K562 (cell line): ENCODE measurements around the gene LPCAT1. TPM values are rescaled to one million over a fixed set of nuclear protein-coding genes. Genes with fewer than 3 reads are reported as not detected.

Experiments used
- ATAC-seq: fragments of 200-7000 bp; cut with Tn5 transposase; 3 replicates; pipeline ENCODE4 v1.9.1; 2020; ENCODE audit warnings: moderate library complexity
- BruUV-seq: library from RNA; stranded (reverse); fragments of 400-500 nt; replicated peaks from 2 replicates; lab custom pipeline; 2021; lab: Mats Ljungman, UMichigan
- CTCF ChIA-PET: fragments of 300-600 bp; formaldehyde crosslinking; extraction: SDS; loops from one replicate; lab custom pipeline; 2021; ENCODE audit warnings: low intra/inter-chr PET ratio; lab: Yijun Ruan, JAX
- POLR2A ChIA-PET: fragments of 300-600, 350-650 bp; sonication (Branson Sonifier 250); formaldehyde crosslinking; extraction: SDS; loops from one replicate; lab custom pipeline; 2021; ENCODE audit warnings: antibody characterized with exemption, inconsistent platforms; lab: Yijun Ruan, JAX
- DNase-seq, 4 experiments: peaks; one replicate each; pipeline versions ENCODE4 v3.0.0 to v3.0.0-alpha.2; 2011 to 2018; ENCODE audit warnings: low spot score in 3 of 4, mixed read lengths in 3 of 4; ENCODE audit errors: extremely low read depth in 1 of 4
- FAIRE-seq: peaks from 2 replicates; lab custom pipeline; 2011; peaks lifted over from hg19 to GRCh38; lab: Jason Lieb, UNC
- H2AFZ ChIP-seq: 2 replicates; pipeline ENCODE4 v1.6.0; 2011; ENCODE audit warnings: low read depth, low read length, control low read depth, inconsistent platforms
- H3K27ac ChIP-seq: fragments of 200-600 bp; 3 replicates; pipeline ENCODE4 v1.8.0; 2011; ENCODE audit warnings: low read depth, mild to moderate bottlenecking, control low read depth, inconsistent platforms, low read length, moderate library complexity, mixed read lengths; ENCODE audit errors: extremely low read depth
- H3K27me3 ChIP-seq, 2 experiments: fragments of 300-600 bp in 1 of 2; 2 replicates in 1 of 2; 3 replicates in 1 of 2; pipeline versions ENCODE4 v1.6.0 to v1.8.0; 2011; ENCODE audit warnings: inconsistent platforms in 2 of 2, low read length in 2 of 2, mild to moderate bottlenecking in 1 of 2, mixed read lengths in 1 of 2, moderate library complexity in 1 of 2; ENCODE audit not compliant: control insufficient read depth in 2 of 2, insufficient read depth in 2 of 2
- H3K36me3 ChIP-seq: fragments of 300-600 bp; 3 replicates; pipeline ENCODE4 v1.8.0; 2011; ENCODE audit warnings: mild to moderate bottlenecking, low read length, inconsistent platforms; ENCODE audit not compliant: control insufficient read depth, insufficient read depth
- H3K4me1 ChIP-seq, 2 experiments: fragments of 200-600 bp in 1 of 2; replicated peaks in 1 of 2; 2 replicates in 1 of 2; 3 replicates in 1 of 2; pipeline versions ENCODE4 v1.5.1 to v1.8.0; 2011; ENCODE audit warnings: inconsistent platforms in 2 of 2, low read length in 2 of 2, mild to moderate bottlenecking in 1 of 2, mixed read lengths in 1 of 2, moderate library complexity in 1 of 2; ENCODE audit not compliant: control insufficient read depth in 2 of 2, insufficient read depth in 2 of 2
- H3K4me2 ChIP-seq: 2 replicates; pipeline ENCODE4 v1.6.1; 2011; ENCODE audit warnings: low read length, control low read depth, inconsistent platforms, mixed read lengths; ENCODE audit not compliant: insufficient read depth
- H3K4me3 ChIP-seq: fragments of 200-600 bp; sonication (generic), shearing (Covaris generic); 2 replicates; pipeline ENCODE4 v1.5.1; 2016; ENCODE audit warnings: control low read depth, inconsistent platforms
- H3K79me2 ChIP-seq: fragments of 200-600 bp; 3 replicates; pipeline ENCODE4 v1.8.0; 2011; ENCODE audit warnings: low read length, inconsistent platforms; ENCODE audit not compliant: control insufficient read depth, insufficient read depth
- H3K9ac ChIP-seq, 2 experiments: 2 replicates each; pipeline versions ENCODE4 v1.6.0 to v1.6.1; 2011; ENCODE audit warnings: low read depth in 2 of 2, low read length in 2 of 2, control low read depth in 1 of 2, inconsistent platforms in 1 of 2, mild to moderate bottlenecking in 1 of 2, mixed read lengths in 1 of 2; ENCODE audit not compliant: insufficient read depth in 1 of 2
- H3K9me1 ChIP-seq: one replicate; pipeline ENCODE4 v1.6.0; 2011; ENCODE audit warnings: inconsistent platforms, mild to moderate bottlenecking, low read length, moderate library complexity; ENCODE audit not compliant: control insufficient read depth, insufficient read depth
- H3K9me3 ChIP-seq: replicated peaks from 2 replicates; pipeline ENCODE4 v1.5.1; 2011; ENCODE audit warnings: low read depth, low read length, inconsistent platforms; ENCODE audit not compliant: control insufficient read depth, insufficient read depth
- H4K20me1 ChIP-seq: replicated peaks from 2 replicates; pipeline ENCODE4 v1.6.1; 2011; ENCODE audit warnings: low read length, inconsistent platforms, mixed read lengths; ENCODE audit not compliant: control insufficient read depth, insufficient read depth
- CCAR2 ChIP-seq: fragments of 200-400 bp; formaldehyde crosslinking; IDR thresholded peaks from 2 replicates; pipeline ENCODE4 v1.6.1; 2017; ENCODE audit warnings: mild to moderate bottlenecking, low read depth, low read length
- MEF2D ChIP-seq: conservative IDR thresholded peaks from 2 replicates; pipeline ENCODE4 v1.6.1; 2016; ENCODE audit warnings: low read depth, missing genetic modification characterization, missing compliant biosample characterization
- PURB ChIP-seq: sonication (generic); formaldehyde crosslinking; IDR thresholded peaks from 2 replicates; pipeline ENCODE4 v1.9.0; 2021; ENCODE audit warnings: low read depth, mild to moderate bottlenecking, missing genetic modification reagents
- RB1 ChIP-seq: fragments of 450-650 bp; IDR thresholded peaks from 2 replicates; pipeline ENCODE4 v1.6.1; 2017; ENCODE audit warnings: low read depth, mild to moderate bottlenecking
- TAF7 ChIP-seq: fragments of 450-650 bp; IDR thresholded peaks from 2 replicates; pipeline ENCODE4 v1.6.1; 2016; ENCODE audit warnings: missing genetic modification characterization, missing compliant biosample characterization
- TAL1 ChIP-seq: fragments of 450-650 bp; IDR thresholded peaks from 2 replicates; pipeline ENCODE4 v1.6.1; 2016; ENCODE audit warnings: mild to moderate bottlenecking
- ZNF124 ChIP-seq: sonication (generic); formaldehyde crosslinking; IDR thresholded peaks from 2 replicates; pipeline ENCODE4 v1.8.1; 2022; ENCODE audit warnings: missing genetic modification reagents
- ZNF134 ChIP-seq: fragments of 250-450 bp; sonication (Bioruptor Pico); conservative IDR thresholded peaks from 2 replicates; pipeline ENCODE4 v1.4.0; 2020
- ZNF76 ChIP-seq: fragments of 250-450 bp; sonication (Bioruptor Pico); IDR thresholded peaks from 2 replicates; pipeline ENCODE4 v1.4.0; 2020; ENCODE audit warnings: mild to moderate bottlenecking, moderate library complexity, borderline replicate concordance
- WGBS: fragments of 100-300 bp; shearing (Covaris generic); methylation state at CpG from one replicate; pipeline ENCODE4 v1.1.6; 2016; ENCODE audit warnings: low coverage, mixed read lengths; ENCODE audit not compliant: insufficient coverage; ENCODE audit errors: missing lambda C conversion rate; 5-methylcytosine and 5-hydroxymethylcytosine counted together
- in situ Hi-C: fragments of 300-500 bp; cut with MboI; formaldehyde crosslinking; loops from 4 replicates; pipeline ENCODE4 v1.15.0; 2018; ENCODE audit warnings: inconsistent platforms, mixed read lengths
- intact Hi-C: fragments of 100-400 bp; cut with micrococcal nuclease; formaldehyde crosslinking; loops from 2 replicates; pipeline ENCODE4 v1.14.2; 2022
- polyA plus RNA-seq, 8 experiments: library from polyadenylated mRNA; depleted of rRNA in 4 of 8; stranded (reverse) in 5 of 8; unstranded in 3 of 8; fragments of >200 nt; fragmentation: Nextera tagmentation in 2 of 8; fragmentation: Illumina TruSeq in 1 of 8; extraction: Ambion mirVana in 2 of 8; extraction: Trizol in 1 of 8; gene quantifications; 2 replicates each; pipeline versions ENCODE4 v1.2.1 to v1.2.3, GENCODE V29; 2011 to 2014; ENCODE audit warnings: inconsistent platforms in 1 of 8, missing spikeins in 1 of 8
- total RNA-seq, 7 experiments: library from RNA; depleted of rRNA in 6 of 7; stranded (reverse); fragments of >200 nt in 6 of 7; fragmentation: Illumina TruSeq in 2 of 7; extraction: Trizol in 2 of 7; gene quantifications; 2 replicates each; pipeline versions ENCODE4 v1.2.1 to v1.2.3, GENCODE V29; 2011 to 2021; ENCODE audit warnings: low replicate concordance in 1 of 7
- TF ChIP-seq, protein P1 (sequence below): fragments of 250-450 bp; sonication (Bioruptor Pico); IDR thresholded peaks from 2 replicates; pipeline ENCODE4 v1.5.0; 2021

Gene LPCAT1
- total and polyA plus RNA-seq, 9 of the 15 experiments (the other 6 are each of a cell fraction or from before 2014, with no cell fraction given), result 0.14 to 18.4 (median 13.9) TPM

DNA sequence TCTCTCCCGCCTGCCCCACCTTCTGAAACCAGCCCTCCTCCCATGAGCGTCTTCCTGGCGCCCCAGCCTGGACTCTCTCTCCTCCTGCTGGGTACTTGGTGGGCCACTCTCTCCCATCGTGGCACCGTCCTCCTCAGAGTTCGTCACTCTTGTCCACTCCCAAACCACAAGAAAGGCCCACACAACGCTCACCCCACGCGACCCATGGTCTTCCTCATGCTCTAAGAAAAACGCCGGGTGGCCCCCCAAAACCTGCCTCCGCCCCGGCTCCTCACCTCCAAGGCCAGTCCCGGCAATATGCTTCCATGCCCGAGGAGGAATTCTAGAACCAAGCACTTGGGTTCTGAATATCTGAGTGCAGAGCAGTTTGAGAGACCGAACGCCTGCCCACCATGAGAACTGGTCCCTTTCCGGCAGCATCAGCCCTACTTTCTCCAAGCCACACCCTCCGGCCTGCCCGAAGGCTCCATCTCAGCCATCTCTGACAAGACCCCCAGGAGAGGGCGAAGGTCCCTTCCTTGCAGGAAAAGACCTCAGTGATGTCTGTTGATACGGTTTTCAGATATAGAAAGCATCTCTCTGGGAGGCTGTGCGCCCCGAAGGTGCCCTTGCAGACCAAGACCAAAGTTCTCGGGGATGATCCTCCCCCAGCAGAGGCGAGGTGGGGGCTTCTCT lies 93.5 kb downstream of the LPCAT1 start:
- Histone ChIP-seq H4K20me1 (no peaks in the 10 kb centered on the region; the same call in 1 of the 2 replicates), H3K27me3 (peaks cover 25 to 53% of the 10 kb centered on the region in 2 experiments; a peak in 4 of 5 replicates), H3K9me3 (0 out of 2 replicates have a peak, but pooled peaks cover 2% of the 10 kb centered on the region), H3K4me3 (no peak overlapping the region), H3K36me3 (no peaks in the 10 kb centered on the region), H3K27ac (no peak overlapping the region), H3K4me2 (no peak overlapping the region), H3K9ac (no peak overlapping the region)
- no TSS peak for BruUV-seq
- ATAC-seq (no peak), FAIRE-seq (no peak)
- in situ Hi-C loops, result no loop called here
- POLR2A ChIA-PET, result no interaction called here
- intact Hi-C loops, result no loop called here
- 5% methylated on average over 24 of the region's 26 CpGs for WGBS
- no peak for TF ChIP-seq CCAR2
- no peak for TF ChIP-seq ZNF134 (CRISPR knock-in tag)
- TF ChIP-seq, protein P1, sequence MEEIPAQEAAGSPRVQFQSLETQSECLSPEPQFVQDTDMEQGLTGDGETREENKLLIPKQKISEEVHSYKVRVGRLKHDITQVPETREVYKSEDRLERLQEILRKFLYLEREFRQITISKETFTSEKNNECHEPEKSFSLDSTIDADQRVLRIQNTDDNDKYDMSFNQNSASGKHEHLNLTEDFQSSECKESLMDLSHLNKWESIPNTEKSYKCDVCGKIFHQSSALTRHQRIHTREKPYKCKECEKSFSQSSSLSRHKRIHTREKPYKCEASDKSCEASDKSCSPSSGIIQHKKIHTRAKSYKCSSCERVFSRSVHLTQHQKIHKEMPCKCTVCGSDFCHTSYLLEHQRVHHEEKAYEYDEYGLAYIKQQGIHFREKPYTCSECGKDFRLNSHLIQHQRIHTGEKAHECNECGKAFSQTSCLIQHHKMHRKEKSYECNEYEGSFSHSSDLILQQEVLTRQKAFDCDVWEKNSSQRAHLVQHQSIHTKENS, result no peak
- TF ChIP-seq PURB, result no peak
- no peak for TF ChIP-seq ZNF124 (CRISPR knock-in tag)
- TF ChIP-seq TAF7 (tag), result no peak
- TF ChIP-seq ZNF76 (CRISPR knock-in tag), result no peak
- no peak for TF ChIP-seq RB1
- TF ChIP-seq MEF2D (tag), result no peak
- TF ChIP-seq TAL1, result no peak
- TF ChIP-seq, all 486 proteins: peak for 0
- no peak overlapping the region for H2AFZ ChIP-seq
- no peaks in the 10 kb centered on the region for H3K9me1 ChIP-seq
- CTCF ChIA-PET, result no interaction called here
- no peaks in the 10 kb centered on the region for H3K79me2 ChIP-seq
- no peaks in the 10 kb centered on the region for H3K4me1 ChIP-seq
- no peak for DNase-seq
